H1 (cell line): ENCODE results near the gene PHOX2A. TPM values are rescaled to one million over a fixed set of nuclear protein-coding genes. Genes with fewer than 3 reads are reported as not detected.

Experiments
- CTCF ChIA-PET: fragments of 300-600 bp; sonication (Branson Sonifier 250); formaldehyde crosslinking; loops from one replicate; lab custom pipeline; 2021; ENCODE audit not compliant: partially characterized antibody; lab: Charles Lee
- POLR2A ChIA-PET: fragments of 300-600 bp; sonication (Branson Sonifier 250); formaldehyde crosslinking; loops from one replicate; lab custom pipeline; 2021; ENCODE audit warnings: inconsistent platforms; ENCODE audit not compliant: partially characterized antibody; lab: Charles Lee
- DNase-seq, 2 experiments: peaks; one replicate each; pipeline versions ENCODE4 v3.0.0 to v3.0.0-alpha.2; 2010 to 2022; ENCODE audit warnings: low spot score in 2 of 2, low read depth in 1 of 2, mixed read lengths in 1 of 2
- FAIRE-seq: peaks from 2 replicates; lab custom pipeline; 2011; peaks lifted over from hg19 to GRCh38; lab: Jason Lieb, UNC
- H2AFZ ChIP-seq: 2 replicates; pipeline ENCODE4 v1.8.1; 2012; ENCODE audit warnings: low read length, inconsistent platforms
- H2AK5ac ChIP-seq: 2 replicates; pipeline ENCODE4 v1.6.1; 2013; ENCODE audit warnings: low read depth, low read length
- H2BK120ac ChIP-seq: replicated peaks from 2 replicates; pipeline ENCODE3; 2013; ENCODE audit warnings: low read depth, low read length, inconsistent platforms
- H2BK12ac ChIP-seq: 2 replicates; pipeline ENCODE4 v1.6.1; 2013; ENCODE audit warnings: low read depth, low read length
- H2BK15ac ChIP-seq: 2 replicates; pipeline ENCODE4 v1.6.1; 2013; ENCODE audit warnings: low read length
- H2BK20ac ChIP-seq: 2 replicates; pipeline ENCODE4 v1.6.1; 2013; ENCODE audit warnings: low read length
- H2BK5ac ChIP-seq: 2 replicates; pipeline ENCODE4 v1.6.1; 2013; ENCODE audit warnings: low read depth, low read length
- H3K14ac ChIP-seq: 2 replicates; pipeline ENCODE4 v1.6.1; 2013; ENCODE audit warnings: inconsistent platforms; ENCODE audit not compliant: insufficient read length
- H3K18ac ChIP-seq: 2 replicates; pipeline ENCODE4 v1.6.1; 2013; ENCODE audit warnings: low read length; ENCODE audit errors: extremely low read depth
- H3K23ac ChIP-seq: 2 replicates; pipeline ENCODE4 v1.6.1; 2013; ENCODE audit warnings: inconsistent platforms; ENCODE audit not compliant: insufficient read length
- H3K23me2 ChIP-seq: 2 replicates; pipeline ENCODE4 v1.6.1; 2013; ENCODE audit warnings: low read depth, low read length
- H3K27ac ChIP-seq: 2 replicates; pipeline ENCODE4 v1.6.1; 2011; ENCODE audit warnings: low read depth, low read length, inconsistent platforms
- H3K27me3 ChIP-seq, 4 experiments: replicated peaks in 1 of 4; 1 replicate in 1 of 4; 2 replicates in 3 of 4; pipeline versions ENCODE4 v1.6.1 to v1.8.1; 2011 to 2013; ENCODE audit warnings: low read length in 3 of 4, mild to moderate bottlenecking in 3 of 4, inconsistent platforms in 2 of 4, mixed read lengths in 2 of 4, moderate library complexity in 1 of 4; ENCODE audit not compliant: control insufficient read depth in 3 of 4, insufficient read depth in 3 of 4; ENCODE audit errors: extremely low read depth in 1 of 4
- H3K36me3 ChIP-seq, 4 experiments: 2 replicates each; pipeline versions ENCODE4 v1.6.1 to v1.8.1; 2011 to 2013; ENCODE audit warnings: mild to moderate bottlenecking in 4 of 4, low read length in 3 of 4, moderate library complexity in 2 of 4, control low read depth in 1 of 4, inconsistent platforms in 1 of 4; ENCODE audit not compliant: insufficient read depth in 4 of 4, control insufficient read depth in 2 of 4
- H3K4ac ChIP-seq: replicated peaks from 2 replicates; pipeline ENCODE3; 2013; ENCODE audit warnings: low read length, low read depth, mixed read lengths, inconsistent platforms; ENCODE audit not compliant: insufficient read length
- H3K4me1 ChIP-seq, 4 experiments: replicated peaks in 1 of 4; 1 replicate in 1 of 4; 2 replicates in 3 of 4; pipeline versions ENCODE4 v1.6.1 to v1.8.1; 2011 to 2013; ENCODE audit warnings: low read length in 3 of 4, inconsistent platforms in 2 of 4, mixed read lengths in 1 of 4; ENCODE audit not compliant: insufficient read depth in 4 of 4, control insufficient read depth in 3 of 4
- H3K4me2 ChIP-seq, 2 experiments: 2 replicates each; pipeline versions ENCODE4 v1.6.1 to v1.8.1; 2011 to 2013; ENCODE audit warnings: low read depth in 2 of 2, low read length in 2 of 2, control low read depth in 1 of 2, inconsistent platforms in 1 of 2, mild to moderate bottlenecking in 1 of 2; ENCODE audit not compliant: insufficient read depth in 1 of 2
- H3K4me3 ChIP-seq, 4 experiments: fragments of 200-600, 300-600 bp in 1 of 4; sonication (generic), shearing (Covaris generic), sonication (Bioruptor Twin) in 1 of 4; 2 replicates each; pipeline versions ENCODE4 v1.5.1 to v1.8.1; 2011 to 2016; ENCODE audit warnings: low read length in 4 of 4, low read depth in 3 of 4, control low read depth in 2 of 4, inconsistent platforms in 2 of 4, mild to moderate bottlenecking in 2 of 4, mixed read lengths in 1 of 4, moderate library complexity in 1 of 4; ENCODE audit not compliant: insufficient read depth in 2 of 4; ENCODE audit errors: extremely low read depth in 1 of 4
- H3K56ac ChIP-seq: replicated peaks from 2 replicates; pipeline ENCODE3; 2013; ENCODE audit warnings: low read depth, mild to moderate bottlenecking, mixed read lengths, low read length, inconsistent platforms; ENCODE audit not compliant: insufficient read length
- H3K79me1 ChIP-seq: 2 replicates; pipeline ENCODE4 v1.6.1; 2013; ENCODE audit warnings: low read depth, low read length, control low read depth
- H3K79me2 ChIP-seq, 2 experiments: 2 replicates each; pipeline versions ENCODE4 v1.6.1 to v1.8.1; 2012 to 2013; ENCODE audit warnings: low read length in 2 of 2, mild to moderate bottlenecking in 2 of 2, inconsistent platforms in 1 of 2; ENCODE audit not compliant: insufficient read depth in 2 of 2, control insufficient read depth in 1 of 2
- H3K9ac ChIP-seq, 4 experiments: replicated peaks in 1 of 4; 1 replicate in 1 of 4; 2 replicates in 3 of 4; pipeline versions ENCODE4 v1.6.1 to v1.8.1; 2011 to 2013; ENCODE audit warnings: low read depth in 3 of 4, low read length in 3 of 4, control low read depth in 2 of 4, mild to moderate bottlenecking in 2 of 4, moderate library complexity in 2 of 4, inconsistent platforms in 1 of 4; ENCODE audit errors: extremely low read depth in 1 of 4
- H3K9me3 ChIP-seq, 2 experiments: 2 replicates each; pipeline versions ENCODE4 v1.6.1 to v1.8.1; 2012 to 2013; ENCODE audit warnings: mild to moderate bottlenecking in 2 of 2, moderate library complexity in 2 of 2, control low read depth in 1 of 2, inconsistent platforms in 1 of 2, low read depth in 1 of 2, low read length in 1 of 2, mixed read lengths in 1 of 2; ENCODE audit not compliant: insufficient read depth in 2 of 2
- H4K20me1 ChIP-seq, 2 experiments: replicated peaks in 1 of 2; 2 replicates each; pipeline versions ENCODE3 to v1.8.1; 2011 to 2013; ENCODE audit warnings: inconsistent platforms in 2 of 2, low read length in 2 of 2, mild to moderate bottlenecking in 1 of 2; ENCODE audit not compliant: insufficient read depth in 2 of 2, control insufficient read depth in 1 of 2
- H4K5ac ChIP-seq: 2 replicates; pipeline ENCODE4 v1.6.1; 2013; ENCODE audit warnings: low read length, low read depth, mixed read lengths, inconsistent platforms; ENCODE audit not compliant: insufficient read length
- H4K8ac ChIP-seq: 2 replicates; pipeline ENCODE4 v1.8.0; 2013; ENCODE audit warnings: mild to moderate bottlenecking, moderate library complexity, low read length, inconsistent platforms; ENCODE audit not compliant: insufficient read depth; ENCODE audit errors: extremely low read depth
- H4K91ac ChIP-seq: replicated peaks from 2 replicates; pipeline ENCODE3; 2013; ENCODE audit warnings: low read length, mixed read lengths, inconsistent platforms; ENCODE audit not compliant: insufficient read length
- CTBP2 ChIP-seq: IDR thresholded peaks from 2 replicates; pipeline ENCODE4 v1.7.0; 2011; ENCODE audit warnings: borderline replicate concordance, mild to moderate bottlenecking, moderate library complexity, mixed read lengths, low read length; ENCODE audit not compliant: insufficient read depth, insufficient read length
- CTCF ChIP-seq, 3 experiments: IDR thresholded peaks; 1 replicate in 2 of 3; 2 replicates in 1 of 3; pipeline versions ENCODE4 v1.5.1 to v1.6.1; 2011; ENCODE audit warnings: low read length in 3 of 3, mild to moderate bottlenecking in 3 of 3, inconsistent platforms in 2 of 3, low read depth in 1 of 3, moderate library complexity in 1 of 3; ENCODE audit not compliant: insufficient read depth in 1 of 3; ENCODE audit errors: control extremely low read depth in 1 of 3
- MAFK ChIP-seq: IDR thresholded peaks from 2 replicates; pipeline ENCODE4 v1.6.1; 2012; ENCODE audit warnings: low read depth, mild to moderate bottlenecking, improper control_type of control experiment, low read length
- POU5F1 ChIP-seq: IDR thresholded peaks from 2 replicates; pipeline ENCODE4 v1.6.1; 2011; ENCODE audit warnings: low read depth, mild to moderate bottlenecking, low read length, moderate library complexity
- TEAD4 ChIP-seq: IDR thresholded peaks from 2 replicates; pipeline ENCODE4 v1.6.1; 2012; ENCODE audit warnings: low read depth, low read length, inconsistent platforms, mixed read lengths
- WGBS, 2 experiments: shearing (Covaris generic) in 1 of 2; methylation state at CpG; one replicate each; pipeline versions ENCODE4 v1.1.6 to v1.1.7; 2013 to 2015; ENCODE audit warnings: low lambda C conversion rate in 2 of 2, mixed read lengths in 2 of 2, inconsistent platforms in 1 of 2, low coverage in 1 of 2, missing lambda C conversion rate in 1 of 2; ENCODE audit not compliant: insufficient replicate concordance in 2 of 2, insufficient coverage in 1 of 2, insufficient read length in 1 of 2; ENCODE audit errors: extremely low coverage in 1 of 2, missing lambda C conversion rate in 1 of 2; 5-methylcytosine and 5-hydroxymethylcytosine counted together
- polyA plus RNA-seq, 7 experiments: library from polyadenylated mRNA; depleted of rRNA in 3 of 7; stranded (reverse) in 5 of 7; unstranded in 2 of 7; fragments of >200 nt in 5 of 7; fragments of 200-250 nt in 2 of 7; gene quantifications; 1 replicate in 5 of 7; 2 replicates in 1 of 7; 4 replicates in 1 of 7; pipeline versions ENCODE4 v1.2.1 to v1.2.3, GENCODE V29; 2011 to 2013; ENCODE audit warnings: missing spikeins in 2 of 7, mixed read lengths in 2 of 7
- total RNA-seq: library from RNA; stranded (reverse); fragmentation: NEBNext Ultra II Directional; extraction: Animal tissue kit (Norgen Biotek cat#: 25700); gene quantifications from 2 replicates; pipeline ENCODE4 v1.2.1, GENCODE V29; 2021

The PHOX2A gene
- total and polyA plus RNA-seq, 2 of the 8 experiments (the other 6 are each of a cell fraction or from before 2014, with no cell fraction given), result 0.67 TPM; not detected in 1

- H3K14ac ChIP-seq, result no peak within 1 kb of the TSS
- H3K36me3 ChIP-seq, result no peaks in the 10 kb centered on the region
- no peak within 1 kb of the TSS for H2BK120ac ChIP-seq
- 77% methylated on average over 5 of the region's 5 CpGs; no CpG with 5 or more reads in 1 of the 2 experiments for WGBS, 2 experiments
- H4K8ac ChIP-seq, result peak within 1 kb of the TSS; percentile 86; the same call in 1 of the 2 replicates
- no peak within 1 kb of the TSS for H4K91ac ChIP-seq
- peaks cover 0 to 3% (median 0%) of the 10 kb centered on the region in 4 experiments; a peak in 1 of 7 replicates for H3K4me1 ChIP-seq
- no peak within 1 kb of the TSS for H2BK12ac ChIP-seq
- no peak within 1 kb of the TSS for H3K56ac ChIP-seq
- H2BK5ac ChIP-seq, result no peak within 1 kb of the TSS
- no peak within 1 kb of the TSS for H2BK20ac ChIP-seq
- no peaks in the 10 kb centered on the region for H3K9me3 ChIP-seq
- no peak within 1 kb of the TSS for H3K4ac ChIP-seq
- FAIRE-seq, result no peak
- H3K4me3 ChIP-seq, result no peak within 1 kb of the TSS; a peak in 1 of 8 replicates
- no peaks in the 10 kb centered on the region for H3K79me2 ChIP-seq
- no peaks in the 10 kb centered on the region for H3K23me2 ChIP-seq
- no peak within 1 kb of the TSS for H4K5ac ChIP-seq
- H2AFZ ChIP-seq, result peak within 1 kb of the TSS; percentile 52; the same call in 1 of the 2 replicates
- H3K23ac ChIP-seq, result no peak within 1 kb of the TSS
- H3K27me3 ChIP-seq, result no peaks in the 10 kb centered on the region
- POLR2A ChIA-PET, result no interaction called here
- H3K27ac ChIP-seq, result no peak within 1 kb of the TSS
- H3K9ac ChIP-seq, result no peak within 1 kb of the TSS
- CTCF ChIA-PET, result interaction anchor here (0.7 to 8.3 kb wide), 3 partner anchors 9 to 57 kb away, joined by 3 to 61 read pairs (median 3); no protein-coding TSS in a partner anchor
- no peak within 1 kb of the TSS for H2AK5ac ChIP-seq
- peak within 1 kb of the TSS; percentile 61; the same call in 1 of the 2 replicates for H2BK15ac ChIP-seq
- H4K20me1 ChIP-seq, result no peaks in the 10 kb centered on the region
- DNase-seq, result no peak
- TF ChIP-seq MAFK (no peak), CTBP2 (no peak), POU5F1 (no peak), TEAD4 (peak; percentile 49; the same call in 1 of the 2 replicates), CTCF (IDR thresholded peaks at IDR 0.05; ENCODE audit: control extremely low read depth in 1 of 3, insufficient read depth in 1 of 3, low read depth in 1 of 3, low read length in 3 of 3) (no peak)
- TF ChIP-seq, all 59 proteins: peak for 1
- Histone ChIP-seq H3K18ac (no peak within 1 kb of the TSS), H3K4me2 (0 out of 4 replicates have a peak within 1 kb of the TSS, but pooled peaks of 1 of the 2 experiments have one; percentile 25), H3K79me1 (no peaks in the 10 kb centered on the region)
Observed at GRCh38 chr11:72191961-72192381, 52.0 kb downstream of the PHOX2A start, which contains the start of gene FOLR1. TSS of gene FOLR1 (plus strand) at chr11:72192140. CDS start at chr11:72192174, 34 bp downstream.
